HG02840 (cell line): ENCODE results near the gene CELSR3.

Experiments
- ATAC-seq: cut with Tn5 transposase; IDR thresholded peaks from one replicate; pipeline ENCODE4 v1.9.1; 2021; ENCODE audit warnings: mild to moderate bottlenecking, moderate library complexity, moderate number of reproducible peaks; ENCODE audit not compliant: unreplicated experiment, low FRiP score

The CELSR3 gene

DNA sequence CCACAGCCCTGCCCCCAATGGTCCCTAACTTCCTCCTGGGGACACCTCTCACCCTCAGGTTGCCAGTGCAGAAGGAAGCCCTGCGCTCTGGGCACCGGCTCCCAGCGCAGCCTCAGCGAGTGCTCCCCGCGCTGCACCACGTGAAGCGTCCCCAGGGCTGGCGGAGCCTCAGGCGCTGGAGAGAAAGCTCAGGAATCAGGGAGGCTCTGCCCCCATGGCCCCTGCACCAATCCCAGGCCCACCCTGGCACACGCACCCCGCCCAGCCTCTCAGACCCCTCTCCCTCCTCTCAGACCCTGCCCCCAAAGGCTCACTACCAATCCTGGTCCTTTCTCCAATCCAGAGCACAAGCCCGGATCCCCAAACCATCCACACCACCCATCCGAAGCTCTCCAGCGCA is 74.5 kb downstream of the CELSR3 start:
- no peak for ATAC-seq

DNA sequence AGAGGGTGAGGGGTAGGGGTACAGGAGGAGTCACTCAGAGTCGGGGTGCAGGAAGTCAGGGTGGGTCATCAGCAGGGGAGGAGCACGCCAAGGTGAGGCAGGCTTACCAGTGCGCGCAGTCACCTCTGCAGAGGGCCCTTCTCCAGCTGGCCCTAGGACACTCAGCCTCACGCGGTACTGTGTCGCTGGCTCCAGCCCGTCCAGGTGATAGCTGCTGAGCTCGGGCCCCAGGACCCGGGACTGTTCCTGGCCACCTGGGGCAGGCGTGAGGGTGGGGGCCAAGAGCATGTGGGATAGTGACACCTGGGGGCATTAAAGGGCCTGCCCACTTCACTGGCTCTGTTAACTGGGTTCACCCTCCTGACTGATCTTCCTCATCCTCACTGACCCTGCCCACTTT is 75.0 kb downstream of the CELSR3 start:
- ATAC-seq, result no peak
